ENCODE data around the gene FOXO3. TPM values are rescaled to one million over a fixed set of nuclear protein-coding genes. Genes with fewer than 3 reads are reported as not detected.

FOXO3 gene
- total RNA-seq, 1 experiment from 2014 or later = 22.1 TPM

- Histone ChIP-seq H3K4me1 (ENCODE audit: insufficient read depth, low read length) (no peaks in the 10 kb centered on the region), H4K20me1 (ENCODE audit: control insufficient read depth, insufficient read depth, insufficient read length) (no peaks in the 10 kb centered on the region), H2BK12ac (ENCODE audit: insufficient read length, low read depth, low read length) (no peak overlapping the region), H3K4ac (ENCODE audit: low read depth, low read length) (no peak overlapping the region), H4K8ac (replicated peaks; ENCODE audit: insufficient read length, low read depth, low read length) (no peak overlapping the region), H4K5ac (ENCODE audit: insufficient read length, low read depth, low read length) (no peak overlapping the region), H3K56ac (ENCODE audit: insufficient read length, low read depth, low read length) (no peak overlapping the region), H2BK120ac (ENCODE audit: low read depth, low read length, poor library complexity, severe bottlenecking) (no peak overlapping the region), H3K9ac (ENCODE audit: extremely low read depth, insufficient read length, low read length) (no peak overlapping the region), H3K27ac (ENCODE audit: insufficient read length, low read depth, low read length) (no peak overlapping the region), H3K79me1 (ENCODE audit: insufficient read depth, low read depth, low read length, poor library complexity, severe bottlenecking) (peaks cover 5% of the 10 kb centered on the region), H2BK5ac (ENCODE audit: insufficient read length, low read length) (no peak overlapping the region), H2AFZ (ENCODE audit: low read length) (no peak overlapping the region), H3K4me2 (ENCODE audit: insufficient read depth, insufficient read length, low read length) (no peak overlapping the region), H3K79me2 (ENCODE audit: insufficient read depth, low read length) (peaks cover 15% of the 10 kb centered on the region; the same call in 1 of the 2 replicates), H2AK5ac (ENCODE audit: insufficient read length, low read length) (no peak overlapping the region), H3K23me2 (ENCODE audit: insufficient read length, low read depth, low read length, poor library complexity, severe bottlenecking) (no peaks in the 10 kb centered on the region), H3K9me3 (ENCODE audit: control insufficient read depth, low read depth, low read length) (no peaks in the 10 kb centered on the region), H4K91ac (ENCODE audit: insufficient read length, low read depth, low read length) (no peak overlapping the region), H3T11ph (ENCODE audit: low read length) (no peak overlapping the region), H2BK15ac (ENCODE audit: low read depth, low read length) (no peak overlapping the region), H3K27me3 (ENCODE audit: insufficient read depth, low read length) (no peaks in the 10 kb centered on the region), H3K18ac (ENCODE audit: insufficient read length, low read depth, low read length) (no peak overlapping the region), H3K14ac (ENCODE audit: insufficient read depth, low read length) (no peak overlapping the region), H3K23ac (ENCODE audit: insufficient read length, low read depth, low read length) (no peak overlapping the region), H2BK20ac (ENCODE audit: low read depth, low read length, poor library complexity, severe bottlenecking) (no peak overlapping the region)
- Mint-ChIP-seq H3K27me3 (ENCODE audit: low read depth) (peaks cover 19% of the 10 kb centered on the region), H3K27ac (no peak overlapping the region), H3K9me3 (no peaks in the 10 kb centered on the region), H3K4me3 (no peak overlapping the region; a peak in 1 of 5 replicates), H3K4me1 (peaks cover 13 to 17% of the 10 kb centered on the region in 2 experiments), H3K36me3 (ENCODE audit: insufficient read depth in 1 of 3, low read depth in 3 of 3) (peaks cover 23 to 32% (median 24%) of the 10 kb centered on the region in 3 experiments; a peak in 6 of 7 replicates)
- WGBS (ENCODE audit: extremely low coverage, insufficient read length, low lambda C conversion rate) = no CpG with 5 or more reads among the region's 3 CpGs
- TF ChIP-seq CTCF (conservative IDR thresholded peaks at IDR 0.05) = no peak
- no peak for DNase-seq
These were observed 8.0 kb downstream of the FOXO3 start for GRCh38 chr6:108568551-108569305.
